ENCODE results near the gene RAB42.
"Not testable (repeated sequence)": the region's sequence is repeated elsewhere in the genome, so short reads cannot be mapped to it uniquely, and the experiment has no call there.

RAB42 gene, protein sequence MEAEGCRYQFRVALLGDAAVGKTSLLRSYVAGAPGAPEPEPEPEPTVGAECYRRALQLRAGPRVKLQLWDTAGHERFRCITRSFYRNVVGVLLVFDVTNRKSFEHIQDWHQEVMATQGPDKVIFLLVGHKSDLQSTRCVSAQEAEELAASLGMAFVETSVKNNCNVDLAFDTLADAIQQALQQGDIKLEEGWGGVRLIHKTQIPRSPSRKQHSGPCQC

DNA sequence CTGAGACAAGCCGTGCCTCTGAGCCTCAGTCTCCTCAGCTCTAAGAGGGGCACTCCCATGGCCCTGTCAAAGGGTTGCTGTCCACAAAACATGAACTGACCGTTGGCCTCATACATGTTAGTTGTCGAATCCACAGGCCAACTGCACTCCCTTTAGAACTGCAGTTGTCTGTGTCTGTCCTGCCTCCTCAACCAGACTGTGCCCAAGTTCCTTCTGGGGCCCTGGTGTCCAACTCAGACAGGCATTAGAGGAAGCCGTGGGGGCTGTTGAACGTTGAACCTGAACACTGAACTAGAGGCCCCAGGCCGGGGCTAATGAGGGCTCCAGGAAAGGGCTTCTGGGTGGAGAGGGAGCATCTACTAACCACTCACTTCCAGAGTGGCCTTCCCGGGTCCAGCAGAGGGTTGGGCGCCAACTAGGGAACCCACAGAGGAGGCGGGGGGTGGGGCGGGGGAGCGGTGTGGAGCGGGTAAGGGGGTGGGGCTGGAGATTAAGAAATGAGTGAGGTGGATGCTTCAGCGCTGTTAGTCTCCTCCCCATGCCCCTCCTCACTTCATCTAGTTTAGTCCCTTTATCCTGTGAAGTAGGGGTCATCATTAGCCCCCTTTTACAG lies at the start of gene RAB42:
Gene RAB42 (plus strand): TSS at position 558 of the 613 bp plus-strand sequence. CDS start 247 bp downstream, outside the sequence.
- DNase-seq = no peak

DNA sequence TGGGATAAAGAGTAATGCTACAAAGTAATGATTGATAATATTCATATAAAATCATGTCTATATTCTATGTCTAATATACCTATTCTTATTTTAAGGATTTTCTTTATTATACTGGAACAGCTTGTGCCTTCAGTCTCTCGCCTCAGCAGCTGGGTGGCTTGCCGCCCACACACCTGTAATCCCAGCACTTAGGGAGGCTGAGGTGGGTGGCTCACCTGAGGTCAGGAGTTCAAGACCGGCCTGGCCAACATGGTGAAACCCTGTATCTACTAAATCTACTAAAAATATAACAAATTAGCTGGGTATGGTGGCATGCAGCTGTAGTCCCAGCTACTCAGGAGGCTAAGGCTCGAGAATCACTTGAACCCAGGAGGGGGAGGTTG lies 46.8 kb upstream of the RAB42 start:
- DNase-seq = no peak

DNA sequence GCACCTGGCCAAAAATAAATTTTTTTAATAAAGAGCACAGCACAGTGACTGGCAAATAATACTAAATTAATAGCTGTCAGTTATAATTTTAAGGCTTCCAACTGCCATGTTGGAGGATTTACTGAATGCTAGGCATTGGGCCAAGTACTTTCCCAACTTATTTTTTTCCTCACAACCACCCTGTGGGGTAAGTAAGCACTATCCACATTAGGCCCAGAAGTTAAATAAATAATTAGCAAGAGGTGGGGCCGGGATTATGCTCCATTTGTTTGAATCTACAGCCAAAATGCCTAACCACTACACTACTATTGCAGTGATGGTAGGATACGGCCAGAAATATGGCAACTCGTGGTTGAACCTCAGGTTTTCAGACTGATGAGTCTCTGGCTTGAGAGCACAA lies 43.7 kb upstream of the RAB42 start:
- DNase-seq = no peak

DNA sequence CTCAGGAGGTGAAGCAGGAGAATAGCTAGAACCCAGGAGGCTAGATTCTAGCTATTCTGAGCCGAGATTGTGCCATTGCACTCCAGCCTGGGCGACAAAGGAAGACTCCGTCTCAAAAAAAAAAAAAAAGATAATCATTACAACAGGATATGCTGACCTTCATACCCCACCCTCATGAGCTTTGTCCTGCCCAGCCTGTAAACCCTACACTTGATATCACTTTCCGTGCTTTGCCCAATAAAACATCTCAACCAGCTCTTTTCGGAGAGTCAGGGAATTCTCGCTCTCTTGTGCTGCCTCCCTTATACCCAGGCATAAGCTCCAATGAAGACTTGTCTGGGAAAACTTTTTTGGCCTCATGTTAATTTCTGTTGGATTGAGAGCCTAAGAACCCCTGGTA lies 40.7 kb upstream of the RAB42 start:
- DNase-seq = no peak

DNA sequence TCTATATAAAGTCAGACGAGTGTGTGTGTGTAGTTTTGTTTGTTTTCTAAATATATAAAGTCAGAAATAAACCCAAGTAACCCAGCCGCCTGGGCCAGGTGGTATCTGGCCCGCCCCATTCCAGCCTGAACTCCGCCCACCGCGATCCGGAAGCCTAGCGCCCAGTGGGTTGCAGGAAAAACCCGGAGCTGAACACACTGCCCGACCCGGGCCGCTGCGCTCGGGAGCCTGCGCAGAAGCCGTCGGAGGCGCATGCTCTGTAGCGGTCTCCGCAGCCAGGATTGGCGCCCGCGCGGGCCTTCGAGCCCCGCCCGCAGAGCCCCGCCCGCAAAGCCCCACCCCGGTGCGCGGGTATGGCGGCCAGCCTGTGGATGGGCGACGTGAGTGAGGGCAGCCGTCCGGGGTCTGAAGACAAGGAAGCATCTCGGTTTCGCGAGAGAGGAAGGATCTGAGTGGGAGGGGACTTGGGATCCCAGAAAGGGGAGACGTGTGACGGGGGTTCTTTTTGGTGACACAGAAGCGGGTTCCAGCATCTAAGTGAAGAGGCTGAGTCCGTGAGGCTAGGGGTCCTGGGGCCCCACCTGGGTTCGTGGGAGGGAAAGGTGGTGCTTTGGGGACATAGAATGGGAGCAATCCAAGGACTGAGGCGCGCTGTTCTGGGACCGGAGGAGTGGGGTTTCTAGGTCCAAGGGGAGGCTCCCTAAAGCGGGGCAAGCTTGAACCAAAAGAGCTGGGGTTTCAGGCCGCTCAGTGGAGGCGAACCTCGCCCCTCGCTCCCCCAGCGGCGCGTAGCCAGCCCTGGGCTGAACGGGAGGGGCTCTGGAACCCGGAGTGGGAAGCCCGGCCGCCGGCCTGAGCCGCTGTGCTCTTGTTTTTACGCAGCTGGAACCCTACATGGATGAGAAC lies 39.1 kb upstream of the RAB42 start, which contains the start of gene TRNAU1AP:
Gene TRNAU1AP (plus strand): TSS at position 328 of the 906 bp plus-strand sequence. CDS start 26 bp downstream, at position 354.
- DNase-seq = peak; percentile 90 to 94

DNA sequence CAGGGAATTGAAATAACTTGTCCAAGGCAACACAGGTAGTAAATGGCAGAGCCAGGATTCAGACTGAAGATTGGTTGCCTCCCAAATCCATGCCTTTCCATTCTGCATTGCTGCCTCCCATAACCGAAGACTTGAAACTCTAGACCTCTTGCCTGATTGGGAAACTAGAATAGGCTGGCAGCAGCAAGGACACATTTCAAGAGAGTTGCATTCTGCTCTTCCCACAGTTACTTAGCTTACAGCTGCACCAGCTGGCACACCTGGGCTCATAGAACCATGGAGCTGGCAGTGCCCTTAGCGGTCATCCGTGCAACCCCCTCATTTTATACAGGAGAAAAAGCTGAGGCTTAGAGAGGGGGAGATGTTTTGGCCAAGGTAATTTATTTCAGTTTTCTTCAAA lies 31.2 kb upstream of the RAB42 start:
- peak in 1 of 2 experiments; percentile 46 for DNase-seq

DNA sequence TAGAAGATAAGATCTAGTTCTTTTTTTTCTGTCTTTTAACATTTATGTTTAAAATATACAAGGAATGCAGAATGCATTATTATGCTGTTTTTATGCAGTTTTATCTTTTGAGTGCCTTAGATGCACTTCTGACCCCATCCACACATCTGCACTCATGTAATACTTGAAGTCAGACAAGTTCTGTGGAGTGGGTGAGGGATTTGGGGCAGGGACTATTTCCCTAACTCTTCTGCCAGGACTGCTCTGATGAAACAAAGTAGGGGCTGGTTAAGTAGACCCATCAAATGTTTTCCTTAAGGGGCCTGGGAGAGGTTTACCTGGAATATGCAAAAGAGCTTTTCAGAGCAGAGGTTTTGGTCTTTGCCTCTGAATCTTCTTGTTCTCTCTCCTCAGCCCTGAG lies 27.8 kb upstream of the RAB42 start:
- DNase-seq = no peak

DNA sequence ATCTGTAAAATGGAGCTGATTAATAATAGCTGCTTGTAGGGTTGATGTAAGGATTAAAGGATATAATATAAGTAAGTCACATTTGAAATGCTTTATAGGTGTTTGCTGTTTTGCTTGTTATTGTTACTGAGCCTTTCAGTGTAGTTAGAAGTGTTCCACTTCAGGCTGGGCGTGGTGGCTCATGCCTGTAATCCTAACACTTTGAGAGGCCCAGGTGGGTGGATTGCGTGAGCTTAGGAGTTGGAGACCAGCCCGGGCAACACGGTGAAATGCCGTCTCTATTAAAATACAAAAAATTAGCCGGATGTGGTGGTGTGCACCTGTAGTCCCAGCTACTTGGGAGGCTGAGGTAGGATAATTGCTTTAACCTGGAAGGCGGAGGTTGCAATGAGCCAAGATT lies 27.0 kb upstream of the RAB42 start:
- DNase-seq = no peak

DNA sequence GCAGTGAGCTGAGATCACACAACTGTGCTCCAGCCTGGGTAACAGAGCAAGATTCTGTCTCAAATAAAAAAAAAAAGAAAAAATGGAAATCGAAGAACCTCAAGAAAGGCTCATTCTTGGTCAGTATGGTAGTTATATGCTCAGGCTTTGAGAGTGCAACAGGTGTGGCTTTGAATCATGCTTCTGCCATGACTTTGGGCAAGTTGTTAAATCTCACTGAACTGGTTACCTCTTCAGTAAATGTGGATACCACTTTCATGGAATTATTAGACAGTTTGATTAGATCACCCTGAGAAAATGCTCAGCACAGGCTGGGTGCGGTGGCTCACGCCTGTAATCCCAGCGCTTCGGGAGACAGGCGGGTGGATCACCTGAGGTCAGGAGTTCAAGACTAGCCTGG lies 26.3 kb upstream of the RAB42 start:
- DNase-seq = no peak

DNA sequence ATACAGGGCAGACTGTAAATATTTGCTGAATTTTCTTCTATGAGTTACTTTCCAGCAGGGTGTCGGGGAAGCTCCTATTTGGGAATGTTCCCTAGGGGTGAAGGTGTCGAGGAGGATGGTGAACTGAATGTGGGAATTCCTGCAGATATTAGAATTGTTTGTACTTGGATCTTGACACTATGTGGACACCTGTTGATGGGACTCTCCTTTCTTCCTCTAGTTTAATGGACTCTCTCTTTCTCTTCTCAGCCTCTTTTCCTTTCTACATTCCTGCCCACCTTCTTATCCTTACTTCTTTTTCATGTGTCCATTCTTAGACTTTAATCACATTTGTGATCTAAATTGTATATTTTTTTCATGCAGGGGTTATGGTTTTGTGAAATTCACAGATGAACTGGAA lies 25.1 kb upstream of the RAB42 start:
- no peak for DNase-seq

DNA sequence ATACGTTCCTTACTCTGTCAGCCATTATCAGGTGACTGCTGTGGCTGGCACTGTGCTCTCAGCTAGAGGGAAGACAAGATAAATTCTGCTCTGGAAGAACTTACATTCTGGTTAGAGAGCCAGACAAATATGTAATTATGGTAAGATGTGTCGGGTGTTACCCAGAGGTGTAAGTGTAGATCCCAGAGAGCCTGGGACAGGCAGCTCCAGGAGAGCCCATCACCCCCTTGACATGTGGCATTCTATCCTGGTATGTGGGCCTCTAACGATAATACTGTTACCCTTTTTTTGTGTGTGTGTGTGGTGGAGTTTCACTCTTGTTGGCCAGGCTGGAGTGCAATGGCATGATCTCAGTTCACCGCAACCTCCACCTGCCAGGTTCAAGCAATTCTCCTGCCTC lies 20.2 kb upstream of the RAB42 start:
- no peak for DNase-seq

DNA sequence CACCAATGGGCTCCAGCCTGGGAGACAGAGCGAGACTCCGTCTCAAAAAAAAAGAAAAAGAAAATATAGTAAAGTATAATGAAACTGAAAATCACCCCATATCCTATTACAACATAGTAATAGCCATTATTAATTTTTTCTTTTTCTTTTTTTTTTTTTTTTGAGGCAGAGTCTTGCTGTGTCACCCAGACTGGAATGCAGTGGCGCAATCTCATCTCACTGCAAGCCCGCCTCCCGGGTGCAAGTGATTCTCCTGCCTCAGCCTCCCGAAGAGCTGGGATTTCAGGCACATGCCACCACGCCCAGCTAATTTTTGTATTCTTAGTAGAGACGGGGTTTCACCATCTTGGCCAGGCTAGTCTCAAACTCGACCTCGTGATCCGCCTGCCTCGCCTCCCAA lies 19.2 kb upstream of the RAB42 start:
- not testable (repeated sequence) for DNase-seq

DNA sequence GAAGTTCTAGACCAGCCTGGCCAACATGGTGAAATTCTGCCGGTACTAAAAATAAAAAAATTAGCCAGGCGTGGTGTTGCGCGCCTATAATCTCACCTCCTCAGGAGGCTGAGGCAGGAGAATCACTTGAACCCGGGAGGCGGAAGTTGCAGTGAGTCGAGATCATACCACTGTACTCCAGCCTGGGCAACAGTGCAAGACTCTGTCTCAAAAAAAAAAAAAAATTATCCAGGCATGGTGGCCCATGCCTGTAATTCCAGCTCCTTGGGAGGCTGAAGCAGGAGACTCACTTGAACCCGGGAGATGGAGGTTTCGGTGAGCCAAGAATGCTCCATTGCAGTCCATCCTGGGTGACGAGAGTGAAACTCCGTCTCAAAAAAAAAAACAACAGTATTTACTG lies 18.5 kb upstream of the RAB42 start:
- no peak for DNase-seq

DNA sequence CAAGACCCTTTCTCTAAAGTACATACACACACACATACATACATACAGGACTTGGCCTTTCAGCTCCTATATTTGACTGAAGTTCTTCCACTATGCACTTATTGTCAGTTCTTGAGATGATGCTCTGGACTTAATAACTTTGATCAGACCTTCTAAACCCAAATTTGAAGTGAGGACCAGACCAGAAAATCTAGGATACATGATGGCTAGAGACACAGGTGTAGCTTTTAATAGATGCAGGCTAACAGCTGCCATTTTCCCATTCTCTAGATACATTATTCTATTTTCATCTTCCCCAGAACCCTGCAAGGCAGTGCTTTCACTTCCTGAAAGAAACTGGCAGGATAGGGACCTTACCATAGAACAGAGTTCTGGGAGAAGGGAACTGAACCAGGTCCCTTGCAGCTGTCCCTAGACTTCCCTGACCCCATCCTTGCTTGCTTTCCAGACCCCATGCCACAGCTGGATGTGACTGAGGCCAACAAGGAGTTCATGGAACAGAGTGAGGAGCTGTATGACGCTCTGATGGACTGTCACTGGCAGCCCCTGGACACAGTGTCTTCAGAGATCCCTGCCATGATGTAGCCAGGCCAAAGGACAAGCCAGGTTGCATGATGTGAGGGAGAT lies 14.9 kb upstream of the RAB42 start:
- DNase-seq = no peak

DNA sequence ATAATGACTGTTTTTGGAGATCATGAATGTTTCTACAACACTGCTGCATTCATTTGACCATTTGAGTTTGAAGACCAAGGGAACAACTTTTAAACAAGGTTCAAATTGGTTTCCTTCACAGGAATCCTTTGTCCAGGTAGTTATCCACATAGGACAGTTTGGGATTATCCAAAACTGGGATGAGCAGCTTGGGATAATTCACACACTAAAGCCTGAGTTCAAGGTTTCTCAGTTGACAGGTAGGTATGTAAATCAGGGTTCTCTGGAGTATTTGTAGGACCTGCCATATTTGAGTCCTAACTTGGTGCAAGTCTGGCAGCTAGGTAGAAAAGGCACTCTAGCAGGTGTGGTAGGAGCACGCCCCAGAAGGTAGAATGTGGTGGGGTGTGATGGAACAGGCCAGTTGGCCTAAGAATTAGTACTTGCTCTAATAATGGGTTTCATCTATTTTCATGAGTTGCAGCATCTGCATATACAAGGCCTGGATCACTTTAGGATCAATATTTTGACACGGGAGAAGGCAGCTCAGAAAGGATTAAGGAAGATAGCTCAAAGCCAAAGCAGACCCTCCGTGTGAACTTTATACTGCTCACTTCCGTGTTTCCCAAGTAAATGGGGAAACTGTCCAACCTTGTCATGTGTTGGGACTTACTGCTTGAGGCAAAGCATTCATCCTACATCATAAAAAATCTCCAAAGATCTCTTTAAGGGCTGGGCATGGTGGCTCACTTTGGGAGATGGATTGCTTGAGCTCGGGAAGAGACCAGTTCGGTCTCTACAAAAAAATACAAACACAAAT lies 14.1 kb upstream of the RAB42 start:
- no peak for DNase-seq

DNA sequence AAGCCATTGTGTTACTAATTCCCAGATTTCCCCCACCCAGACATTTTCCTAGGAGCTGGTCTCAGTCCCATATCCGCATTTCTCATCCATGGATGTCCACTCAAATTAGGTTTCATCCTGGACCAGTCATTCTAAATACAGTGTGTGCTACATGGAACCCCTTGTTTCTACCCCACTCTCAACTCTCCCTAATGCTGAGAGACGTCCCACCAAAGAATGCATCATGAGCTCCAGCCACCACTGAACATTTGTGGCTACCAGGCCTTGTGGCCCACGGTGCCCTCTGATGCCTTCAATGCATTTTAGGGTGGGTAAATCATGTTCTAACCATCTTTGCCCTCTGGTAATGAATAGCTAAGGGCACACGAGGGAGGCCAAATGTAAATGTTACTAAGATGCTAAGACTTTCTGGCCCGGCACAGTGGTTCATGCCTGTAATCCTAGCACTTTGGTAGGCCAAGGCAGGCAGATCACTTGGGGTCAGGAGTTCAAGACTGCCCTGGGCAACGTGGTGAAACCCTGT lies 13.3 kb upstream of the RAB42 start:
- DNase-seq = no peak

DNA sequence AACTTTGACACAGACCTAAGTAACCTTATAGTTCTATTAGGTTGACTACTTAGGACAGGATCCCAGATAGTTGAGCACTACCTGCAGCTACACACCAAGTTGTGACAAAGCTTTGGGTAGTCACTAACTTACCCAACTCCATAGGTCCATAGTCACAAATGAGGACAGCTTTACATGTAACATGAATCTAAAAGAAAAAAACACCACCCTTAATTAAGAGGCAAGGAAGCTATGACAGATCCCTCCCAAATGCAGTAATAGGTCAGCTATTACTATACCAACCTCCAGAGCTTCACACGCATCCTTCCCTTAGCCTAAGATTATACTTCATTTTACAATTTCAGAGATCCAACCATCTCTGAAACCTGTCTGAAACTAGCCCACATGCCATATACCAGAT lies 12.7 kb upstream of the RAB42 start:
- no peak for DNase-seq

DNA sequence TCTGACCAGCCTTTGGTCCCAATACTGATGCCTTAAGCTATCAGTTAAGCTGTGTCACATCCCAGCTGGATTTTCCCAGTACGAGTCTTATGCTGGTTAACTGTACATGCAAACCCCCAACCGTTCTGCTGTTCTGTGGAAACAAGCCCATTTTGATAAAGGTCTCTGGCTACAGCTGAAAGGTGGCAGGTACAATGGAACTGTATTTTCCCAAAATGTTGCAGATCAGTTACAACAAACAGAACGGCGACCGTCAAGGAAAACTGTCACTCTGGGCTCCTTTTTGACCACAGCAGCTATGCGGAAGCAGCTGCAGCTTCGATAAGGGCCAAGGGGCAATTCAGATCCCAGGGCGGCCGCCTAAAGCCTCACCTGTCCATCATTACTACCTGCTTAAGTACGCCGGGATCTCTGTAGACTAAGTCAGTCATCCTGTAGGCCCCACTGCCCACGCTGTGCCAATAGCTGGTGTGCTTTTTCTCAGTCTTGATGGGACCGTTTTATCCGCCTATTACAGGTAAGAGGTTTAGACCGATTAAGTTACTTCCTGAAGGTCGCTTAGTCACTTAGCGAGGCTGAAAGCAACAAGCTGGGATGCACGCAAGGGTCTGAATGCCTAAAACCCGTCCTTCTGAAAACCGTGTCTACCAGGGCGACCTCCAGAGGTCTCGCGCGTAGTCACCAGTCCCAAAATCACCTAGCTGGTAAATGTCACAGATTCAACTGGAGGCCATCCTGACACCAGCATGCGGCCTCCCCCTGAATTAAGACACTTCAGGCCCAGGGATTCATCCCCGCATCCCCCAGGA lies 11.1 kb upstream of the RAB42 start:
- DNase-seq = no peak

DNA sequence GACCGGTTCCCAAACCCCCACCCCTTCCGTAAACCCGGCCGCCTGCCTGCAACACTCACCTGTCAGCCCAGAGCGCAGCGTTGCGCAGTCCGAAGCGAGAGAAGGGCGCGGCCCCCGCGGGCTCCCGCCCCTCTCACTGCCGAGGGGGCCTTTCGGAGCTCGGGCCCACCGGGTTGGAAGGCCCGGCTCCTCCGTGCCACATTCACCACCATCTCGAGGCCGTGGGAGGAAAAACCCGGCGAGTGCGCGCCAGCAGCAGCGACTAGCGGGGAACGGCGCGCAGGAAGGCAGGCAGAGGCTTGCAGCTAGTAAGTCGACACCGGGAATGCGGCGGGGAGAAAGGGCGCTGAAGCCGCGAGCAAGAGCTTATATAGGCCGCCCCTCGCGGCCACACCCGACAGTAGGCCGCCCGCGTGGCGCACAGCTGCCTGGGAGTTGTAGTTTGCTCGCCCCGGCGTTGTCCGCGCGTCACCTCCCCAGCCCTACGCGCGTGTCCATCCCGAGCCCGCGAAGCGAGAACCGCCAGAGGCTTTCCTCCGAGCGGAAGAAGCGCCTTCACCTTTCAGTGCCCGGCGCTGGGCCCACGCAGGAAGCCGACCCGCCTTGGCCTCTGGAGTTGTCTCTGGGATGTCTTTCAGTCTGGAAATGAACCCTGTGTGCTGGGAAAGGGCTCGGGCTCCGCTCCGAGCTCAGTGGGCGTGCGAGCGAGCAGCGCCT lies 10.4 kb upstream of the RAB42 start:
- peak; percentile 85 to 92 for DNase-seq

DNA sequence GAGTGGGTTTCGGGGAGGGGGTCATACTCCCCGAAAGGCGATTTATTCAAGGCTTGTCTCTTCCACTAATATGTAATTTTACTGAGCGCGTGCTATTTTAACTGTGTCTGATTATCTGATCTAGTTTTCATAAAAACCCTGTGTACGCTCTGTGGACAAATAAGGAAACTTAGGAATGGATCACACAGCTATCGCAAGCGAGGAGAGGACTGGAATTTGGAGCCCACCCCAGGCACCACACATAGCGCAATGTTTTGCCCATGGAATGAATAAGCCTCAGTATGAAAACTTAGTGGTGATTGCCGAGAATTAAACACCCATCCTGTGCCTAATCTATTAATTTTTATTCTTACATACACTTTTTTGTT lies 9.8 kb upstream of the RAB42 start:
- DNase-seq = peak in 1 of 2 experiments; percentile 54

Measured in NCI-H187 (cell line).